GF-D8 (cell line): ENCODE measurements around the gene GYPB.
"Not testable (repeated sequence)": the region's sequence is repeated elsewhere in the genome, so short reads cannot be mapped to it uniquely, and the experiment has no call there.

Experiments
- DNase-seq: peaks from one replicate; lab custom pipeline; 2025; lab: John Stamatoyannopoulos, UW

GYPB gene

DNA sequence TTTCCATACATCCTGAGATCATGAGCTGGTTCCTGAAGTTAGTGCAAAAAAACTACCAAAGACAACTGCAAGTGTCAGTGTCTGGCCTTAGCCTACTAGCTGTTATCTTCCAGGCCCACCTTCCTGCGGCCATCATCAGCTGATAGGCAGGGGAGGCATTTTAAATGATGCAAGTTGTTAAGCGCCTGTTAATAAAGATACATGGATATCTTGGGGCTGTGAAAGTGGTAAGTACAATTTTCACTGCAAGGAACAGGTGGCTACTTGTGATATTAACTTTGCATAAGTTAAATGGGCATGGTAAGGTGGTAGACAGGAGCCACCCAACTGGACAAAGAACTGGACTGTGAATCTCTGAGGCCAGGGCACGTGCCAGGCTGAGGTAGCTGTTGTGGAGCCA is at the start of gene GYPB:
GYPB (minus strand) TSS at position 104 of the 400 bp plus-strand sequence; CDS start at position 11, 93 bp downstream.
- DNase-seq, result not testable (repeated sequence)

GRCh38 chr4:144061556-144061955 is 42.4 kb upstream of the GYPB start:
- DNase-seq, result not testable (repeated sequence)

DNA sequence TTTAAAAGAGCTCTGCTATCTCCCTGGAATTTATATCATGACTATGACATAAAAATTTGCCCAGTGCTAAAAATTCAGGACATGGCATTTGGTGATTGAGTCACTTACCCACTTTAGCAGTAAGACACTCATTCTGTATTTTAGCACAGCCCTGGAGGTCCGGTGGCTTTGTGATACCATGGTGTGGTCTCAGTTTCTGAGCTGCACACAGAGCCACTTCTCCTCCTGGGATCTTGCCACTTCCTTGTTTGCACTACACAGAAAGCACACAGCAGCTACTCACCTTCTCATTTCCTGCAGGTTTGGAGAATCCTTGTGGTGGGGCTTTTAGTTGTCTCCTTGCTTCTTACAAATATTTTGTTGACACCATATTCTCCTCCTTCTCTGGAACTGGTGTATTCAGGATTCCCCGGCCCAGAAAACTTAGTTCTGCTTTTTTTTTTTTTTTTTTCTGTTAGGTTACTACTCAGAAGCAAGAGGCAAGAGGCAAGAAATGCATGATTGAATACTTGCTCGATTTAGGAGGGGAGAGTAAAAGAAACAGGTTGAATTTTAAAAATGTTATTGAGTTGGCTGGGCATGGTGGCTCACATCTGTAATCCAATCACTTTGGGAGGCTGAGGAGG is 41.2 kb upstream of the GYPB start:
- DNase-seq, result not testable (repeated sequence)

DNA sequence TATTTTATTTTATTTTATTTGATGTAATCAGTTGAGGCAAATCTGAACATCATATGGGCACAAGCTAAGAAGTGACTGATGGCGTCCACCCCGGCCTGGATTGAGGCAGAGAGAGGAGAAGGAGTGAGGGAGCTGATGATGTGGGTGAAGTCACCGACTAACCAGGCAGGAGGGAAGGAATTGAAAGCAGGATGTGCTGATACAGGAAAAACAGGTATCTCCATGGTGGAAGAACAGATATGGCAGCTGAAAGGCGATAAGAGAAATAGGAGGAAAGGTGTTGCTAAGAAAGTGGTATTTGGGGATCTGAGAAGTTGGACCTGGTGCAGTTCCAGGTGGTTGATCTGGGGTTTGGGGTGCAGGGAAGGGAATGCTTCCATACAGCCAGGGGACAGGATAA is 37.6 kb upstream of the GYPB start:
- no peak for DNase-seq

DNA sequence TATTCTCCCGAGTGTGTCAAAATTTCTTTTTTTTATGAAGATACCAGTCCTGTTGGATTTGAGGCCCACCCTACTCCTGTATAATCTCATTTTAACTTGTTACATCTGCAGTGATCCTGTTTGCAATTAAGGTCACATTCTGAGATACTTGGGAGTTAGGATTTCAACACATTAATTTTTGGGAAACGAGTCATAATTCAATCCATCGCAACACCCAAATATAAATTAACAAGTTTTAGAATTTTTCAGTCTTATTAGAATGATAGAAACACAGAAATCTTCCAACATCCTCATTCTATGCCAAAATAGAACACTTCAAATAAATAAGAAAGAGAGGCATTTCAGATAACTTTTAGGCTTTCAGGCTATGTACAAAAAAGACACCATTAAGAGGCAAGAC is 36.2 kb upstream of the GYPB start:
- DNase-seq, result not testable (repeated sequence)

GRCh38 chr4:144051494-144051893 is 32.3 kb upstream of the GYPB start:
- DNase-seq, result not testable (repeated sequence)

DNA sequence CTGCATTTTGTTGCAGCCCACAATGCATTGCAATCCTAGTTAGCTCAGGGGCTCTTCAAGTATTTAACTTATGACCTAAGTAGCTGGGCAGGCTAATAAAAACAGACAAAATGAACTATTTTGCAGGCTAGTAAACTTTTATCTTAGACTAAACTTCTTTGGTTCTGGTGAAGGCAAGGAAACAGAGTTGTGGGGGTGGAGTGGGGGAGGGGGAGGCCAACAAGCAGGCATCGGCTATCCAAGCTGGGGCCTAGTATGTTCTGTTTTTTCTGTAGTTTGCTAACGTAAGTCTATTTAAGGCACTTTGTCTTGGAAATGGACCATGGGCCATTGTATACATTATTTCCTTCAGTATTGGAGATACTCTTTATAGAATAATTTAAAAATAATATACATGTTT is 31.5 kb upstream of the GYPB start:
- not testable (repeated sequence) for DNase-seq

DNA sequence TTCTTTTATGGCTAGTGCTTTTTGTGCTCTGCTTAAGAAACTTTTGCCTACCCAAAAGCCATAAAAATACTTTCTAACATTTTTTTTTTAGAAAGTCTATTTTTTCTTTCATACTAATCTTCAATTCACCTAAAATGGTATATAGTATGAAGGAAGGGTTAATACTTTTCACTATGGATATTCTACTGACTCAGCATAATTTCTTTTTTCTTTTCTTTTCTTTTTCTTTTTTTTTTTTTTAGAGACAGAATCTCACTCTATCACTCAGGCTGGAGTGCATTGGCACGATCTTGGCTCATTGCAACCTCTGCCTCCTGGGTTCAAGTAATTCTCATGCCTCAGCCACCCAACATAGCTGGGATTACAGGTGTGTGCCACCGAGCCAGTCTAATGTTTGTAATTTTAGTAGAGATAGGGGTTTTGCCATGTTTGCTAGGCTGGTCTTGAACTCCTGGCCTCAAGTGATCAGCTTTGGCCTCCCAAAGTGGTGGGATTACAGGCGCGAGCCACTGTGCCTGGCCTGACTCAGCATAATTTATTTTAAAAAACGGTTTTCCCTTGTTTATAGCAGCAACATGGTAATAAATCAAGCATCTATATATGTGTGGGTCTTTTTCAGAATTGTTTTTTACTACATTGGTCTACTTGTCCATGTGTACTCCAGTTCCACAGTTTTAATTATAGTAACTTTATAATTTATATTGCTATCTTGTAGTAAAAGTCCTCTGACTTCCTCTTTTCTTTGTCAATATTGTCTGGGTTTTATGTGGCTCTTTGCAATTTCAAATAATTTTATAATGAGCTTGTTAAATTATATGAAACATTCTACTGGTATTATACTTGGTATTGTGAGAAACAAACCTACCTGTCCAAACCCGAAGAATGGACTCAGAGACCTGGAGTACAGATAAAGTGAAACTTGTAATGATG is 30.6 kb upstream of the GYPB start:
- not testable (repeated sequence) for DNase-seq

DNA sequence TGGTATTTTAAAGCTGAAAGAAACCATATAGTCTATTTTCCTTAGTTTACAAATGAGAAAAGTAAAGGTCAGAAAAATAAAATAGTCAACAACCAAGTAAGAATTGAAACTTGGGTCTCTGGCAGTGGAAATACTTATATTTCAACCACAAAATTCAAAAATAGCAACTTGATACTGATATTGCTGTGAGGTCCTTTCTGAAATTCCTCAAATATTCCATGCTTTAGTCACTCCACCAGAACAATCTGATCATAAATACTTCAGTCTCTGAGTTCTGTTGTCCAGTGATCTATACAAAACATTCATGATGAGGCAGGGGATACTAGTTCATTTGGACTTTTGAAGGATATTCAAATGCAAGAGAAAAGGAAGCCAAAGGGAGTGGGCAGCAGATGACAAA is 25.8 kb upstream of the GYPB start:
- DNase-seq, result not testable (repeated sequence)

DNA sequence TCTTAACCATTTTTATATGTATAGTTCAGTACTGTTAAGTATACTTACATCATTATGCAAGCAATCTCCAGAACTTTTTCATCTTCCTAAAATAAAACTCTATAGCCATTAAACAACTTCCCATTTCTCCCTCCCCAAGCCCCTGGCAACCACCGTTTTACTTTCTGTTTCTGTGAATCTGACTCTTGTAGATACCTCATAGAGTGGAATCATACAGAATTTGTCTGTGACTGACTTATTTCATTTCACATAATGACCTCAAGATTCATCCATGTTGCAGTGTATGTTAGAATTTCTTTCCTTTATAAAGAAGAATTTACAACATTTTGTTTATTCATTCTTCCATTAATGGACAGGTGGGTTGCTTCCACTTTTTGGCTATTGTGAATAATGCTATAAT is 13.4 kb upstream of the GYPB start:
- DNase-seq, result not testable (repeated sequence)

GRCh38 chr4:144031875-144032274 is 12.7 kb upstream of the GYPB start:
- not testable (repeated sequence) for DNase-seq

DNA sequence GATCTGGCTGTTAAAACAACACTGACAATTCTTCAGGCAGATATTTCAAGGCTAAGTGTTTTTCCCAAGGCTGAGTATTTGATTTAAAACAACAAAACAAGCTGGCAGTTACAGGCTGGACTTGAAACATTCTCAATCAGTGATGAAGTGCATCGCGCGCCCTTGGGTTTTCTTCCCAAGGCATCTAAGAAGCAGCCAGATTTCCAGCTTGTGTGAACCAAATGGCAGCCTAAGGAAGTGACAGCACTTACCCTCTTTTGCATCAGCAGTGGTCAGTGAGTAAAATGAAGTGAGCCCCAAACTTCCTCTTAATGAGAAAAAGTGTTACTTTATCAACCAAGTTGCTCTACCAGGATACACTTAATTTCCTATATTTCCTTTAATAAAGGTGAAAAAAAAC is 12.2 kb upstream of the GYPB start:
- not testable (repeated sequence) for DNase-seq

DNA sequence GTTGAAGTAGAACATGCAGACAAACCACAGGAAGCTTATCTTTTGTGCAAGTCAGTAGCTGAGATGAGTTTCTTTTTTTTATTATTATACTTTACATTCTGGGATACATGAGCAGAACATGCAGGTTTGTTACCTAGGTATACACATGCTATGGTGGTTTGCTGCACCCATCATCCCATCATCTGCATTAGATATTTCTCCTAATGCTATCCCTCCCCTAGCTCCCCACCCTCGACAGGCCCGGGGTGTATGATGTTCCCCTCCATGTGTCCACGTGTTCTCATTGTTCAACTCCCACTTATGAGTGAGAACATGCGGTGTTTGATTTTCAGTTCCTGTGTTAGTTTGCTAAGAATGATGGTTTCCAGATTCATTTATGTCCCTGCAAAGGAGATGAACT is 11.5 kb upstream of the GYPB start:
- DNase-seq, result not testable (repeated sequence)

DNA sequence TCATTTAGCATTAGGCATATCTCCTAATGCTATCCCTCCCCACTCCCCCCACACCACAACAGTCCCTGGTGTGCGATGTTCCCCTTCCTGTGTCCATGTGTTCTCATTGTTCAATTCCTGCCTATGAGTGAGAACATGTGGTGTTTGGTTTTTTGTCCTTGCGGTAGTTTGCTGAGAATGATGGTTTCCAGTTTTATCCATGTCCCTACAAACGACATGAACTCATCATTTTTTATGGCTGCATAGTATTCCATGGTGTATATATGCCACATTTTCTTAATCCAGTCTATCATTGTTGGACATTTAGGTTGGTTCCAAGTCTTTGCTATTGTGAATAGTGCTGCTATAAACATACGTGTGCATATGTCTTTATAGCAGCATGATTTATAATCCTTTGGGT is 7.5 kb upstream of the GYPB start:
- not testable (repeated sequence) for DNase-seq

GRCh38 chr4:144024399-144025053 is 5.3 kb upstream of the GYPB start:
- not testable (repeated sequence) for DNase-seq

DNA sequence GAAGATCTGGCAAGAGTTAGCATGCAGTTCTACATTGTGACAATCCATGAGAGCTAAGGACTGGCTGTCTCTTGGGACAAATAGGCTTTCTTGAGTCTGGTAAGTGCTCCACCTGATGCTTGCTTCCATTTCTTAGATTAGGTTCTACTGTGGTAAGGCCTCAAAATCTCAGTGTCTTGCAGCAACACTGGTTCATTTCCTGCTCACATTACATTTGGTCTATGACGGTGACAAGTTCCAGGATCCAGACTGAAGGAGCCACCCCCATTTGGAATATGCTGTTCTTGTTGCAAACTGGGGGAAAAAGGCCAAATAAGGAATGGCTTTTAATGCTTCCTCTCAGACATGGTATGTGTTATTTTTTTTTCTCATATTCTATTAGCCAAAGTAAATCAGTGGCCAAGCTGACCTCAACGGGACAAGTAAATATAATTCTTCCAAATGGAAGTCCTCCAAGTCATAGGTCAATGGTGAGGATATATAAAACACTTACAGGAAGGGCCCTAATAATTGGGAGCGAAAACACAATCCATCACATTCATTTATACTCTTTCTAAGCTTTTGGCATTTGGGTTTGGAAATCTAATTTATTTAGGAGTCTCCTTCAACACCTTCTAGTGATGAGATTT is 3.7 kb upstream of the GYPB start:
- not testable (repeated sequence) for DNase-seq

GRCh38 chr4:144021336-144021990 is 2.3 kb upstream of the GYPB start:
- DNase-seq, result not testable (repeated sequence)

DNA sequence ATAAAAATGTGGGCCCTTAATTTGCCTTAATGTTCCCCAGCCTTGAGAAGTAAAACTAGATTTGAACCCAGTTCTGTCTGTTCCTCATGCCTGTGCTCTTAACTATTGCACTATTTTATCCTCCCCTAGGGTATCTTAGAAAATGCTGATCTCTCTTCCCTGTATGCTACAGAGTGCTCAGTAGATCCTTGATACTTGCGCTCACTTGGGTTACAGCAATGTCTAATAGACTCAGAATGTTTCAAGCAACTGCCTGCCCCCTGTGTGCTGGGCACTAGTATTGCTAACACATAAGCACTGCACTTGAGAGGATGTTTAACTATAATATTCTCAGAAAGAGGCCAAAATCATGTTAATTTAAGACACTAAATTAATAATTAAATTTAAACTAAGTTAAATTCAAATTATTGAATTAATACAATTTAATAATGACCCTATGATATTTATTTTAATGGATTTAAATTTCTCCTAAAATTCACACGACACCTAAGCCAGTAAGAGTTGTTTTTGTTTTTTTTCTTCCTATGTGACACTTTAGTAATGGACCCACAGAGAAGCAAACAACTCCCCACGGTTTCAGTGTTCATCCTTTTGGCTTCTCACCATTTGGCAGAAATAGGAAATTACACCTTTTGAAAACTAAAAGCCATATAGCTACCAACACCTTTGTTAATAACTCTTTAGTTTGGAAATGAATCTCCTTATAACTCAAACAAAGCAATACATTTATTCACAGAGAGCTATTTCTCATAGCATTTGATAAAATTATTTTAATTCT is 768 bp downstream of the GYPB start:
- not testable (repeated sequence) for DNase-seq

DNA sequence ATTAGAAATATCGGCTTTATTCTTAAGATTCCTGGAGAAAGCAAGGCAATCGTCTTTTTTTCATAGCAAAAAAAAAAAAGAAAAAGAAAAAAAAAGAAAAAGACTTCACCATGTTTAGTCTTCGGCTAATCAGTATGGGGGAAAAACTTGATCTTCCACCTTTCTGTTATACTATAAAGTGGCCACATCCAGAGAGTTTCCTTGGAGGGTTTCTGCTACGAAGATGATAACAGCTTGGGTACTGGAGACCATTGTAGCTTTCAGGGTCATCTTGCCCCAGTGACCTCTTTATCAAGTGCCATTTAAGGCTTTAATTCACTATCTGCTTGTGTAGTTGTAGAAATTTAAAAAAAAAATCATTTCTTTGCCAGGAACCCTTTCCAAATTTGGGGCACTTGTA is 1.9 kb downstream of the GYPB start:
- not testable (repeated sequence) for DNase-seq

GRCh38 chr4:144016057-144016605 is 3.0 kb downstream of the GYPB start:
- not testable (repeated sequence) for DNase-seq
